GM19025 (cell line): ENCODE data around the gene CC2D1B.

Experiments used
- ATAC-seq: cut with Tn5 transposase; IDR thresholded peaks from one replicate; pipeline ENCODE4 v1.9.1; 2021; ENCODE audit warnings: mild to moderate bottlenecking, low read depth, moderate library complexity; ENCODE audit not compliant: unreplicated experiment

Gene CC2D1B

GRCh38 chr1:52306227-52307006, 59.6 kb downstream of the CC2D1B start:
- no peak for ATAC-seq

GRCh38 chr1:52305417-52306226, 60.4 kb downstream of the CC2D1B start:
- no peak for ATAC-seq
